Measurements from ENCODE around the gene RAB20.

The RAB20 gene

DNA sequence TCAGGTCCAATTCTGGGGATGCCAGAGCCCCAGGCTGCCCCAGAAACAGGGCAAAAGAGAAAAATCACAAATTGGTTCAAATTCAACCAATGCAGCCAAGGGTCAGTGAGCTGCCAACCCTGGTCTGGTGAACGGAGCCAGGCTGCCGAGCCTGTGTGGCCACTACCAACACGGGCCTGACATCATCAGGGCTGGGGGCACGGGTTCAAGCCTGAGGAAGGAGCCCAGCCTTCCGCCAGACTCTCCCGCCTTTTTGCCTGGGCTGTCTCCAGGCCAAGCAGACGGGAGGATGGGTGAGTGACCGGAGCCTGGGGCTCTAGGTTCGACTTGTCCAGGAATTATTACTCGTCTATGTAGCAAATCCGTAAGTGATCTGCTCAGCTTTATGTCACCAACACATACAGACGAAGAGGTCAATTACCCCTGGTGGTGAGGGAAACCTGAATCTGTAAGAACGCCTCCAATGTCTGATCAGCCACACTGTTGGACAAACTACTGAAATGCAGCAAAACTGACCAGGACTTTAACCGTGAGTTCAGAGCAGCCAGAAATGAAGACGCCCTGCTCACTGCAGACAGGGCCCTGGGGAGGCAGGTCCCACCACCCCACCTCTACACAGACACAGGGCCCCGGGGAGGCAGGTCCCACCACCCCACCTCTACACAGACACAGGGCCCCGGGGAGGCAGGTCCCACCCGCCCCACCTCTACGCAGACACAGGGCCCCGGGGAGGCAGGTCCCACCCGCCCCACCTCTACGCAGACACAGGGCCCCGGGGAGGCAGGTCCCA lies 31.8 kb downstream of the RAB20 start:
- DNase-seq (no peak), ATAC-seq (no peak)

DNA sequence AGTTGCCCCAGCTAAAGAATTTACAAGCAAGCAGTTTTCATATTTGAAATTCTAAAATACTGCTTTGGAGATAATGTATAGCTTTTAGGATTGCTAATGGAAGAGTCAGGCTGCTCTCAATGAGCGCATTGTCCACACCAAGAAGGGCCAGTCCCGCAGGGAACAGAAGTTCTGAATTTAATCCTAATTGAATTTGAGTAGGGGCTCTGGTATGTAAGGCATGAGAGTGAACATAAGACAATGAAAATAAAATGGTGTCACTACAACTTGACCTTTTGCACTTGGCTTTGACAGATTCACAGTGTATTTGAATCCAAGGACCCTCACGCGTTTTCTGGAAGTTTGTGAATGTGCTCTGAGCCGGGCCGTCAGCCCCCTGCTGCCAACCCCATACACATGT lies 32.6 kb downstream of the RAB20 start:
- DNase-seq (no peak), ATAC-seq (no peak)

DNA sequence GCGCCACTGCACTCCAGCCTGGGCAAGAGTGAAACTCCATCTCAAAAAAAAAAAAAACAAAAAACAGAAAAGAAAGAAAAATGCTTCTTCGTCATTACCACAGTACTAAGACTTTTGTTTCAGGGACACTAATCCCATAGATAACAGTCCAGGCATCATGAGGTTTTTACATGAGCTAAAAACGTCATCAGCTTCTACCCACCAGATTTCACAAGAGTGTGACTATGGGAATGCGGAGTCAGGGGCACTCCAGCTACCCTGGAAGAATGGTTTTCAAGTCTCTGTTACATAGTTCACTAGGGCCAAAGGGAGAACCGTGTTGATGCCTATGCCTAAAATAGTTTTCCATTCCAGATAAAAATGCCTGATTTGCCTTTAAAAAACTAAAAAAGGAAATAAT lies 33.2 kb downstream of the RAB20 start:
- no peak for ATAC-seq
- DNase-seq: no peak

DNA sequence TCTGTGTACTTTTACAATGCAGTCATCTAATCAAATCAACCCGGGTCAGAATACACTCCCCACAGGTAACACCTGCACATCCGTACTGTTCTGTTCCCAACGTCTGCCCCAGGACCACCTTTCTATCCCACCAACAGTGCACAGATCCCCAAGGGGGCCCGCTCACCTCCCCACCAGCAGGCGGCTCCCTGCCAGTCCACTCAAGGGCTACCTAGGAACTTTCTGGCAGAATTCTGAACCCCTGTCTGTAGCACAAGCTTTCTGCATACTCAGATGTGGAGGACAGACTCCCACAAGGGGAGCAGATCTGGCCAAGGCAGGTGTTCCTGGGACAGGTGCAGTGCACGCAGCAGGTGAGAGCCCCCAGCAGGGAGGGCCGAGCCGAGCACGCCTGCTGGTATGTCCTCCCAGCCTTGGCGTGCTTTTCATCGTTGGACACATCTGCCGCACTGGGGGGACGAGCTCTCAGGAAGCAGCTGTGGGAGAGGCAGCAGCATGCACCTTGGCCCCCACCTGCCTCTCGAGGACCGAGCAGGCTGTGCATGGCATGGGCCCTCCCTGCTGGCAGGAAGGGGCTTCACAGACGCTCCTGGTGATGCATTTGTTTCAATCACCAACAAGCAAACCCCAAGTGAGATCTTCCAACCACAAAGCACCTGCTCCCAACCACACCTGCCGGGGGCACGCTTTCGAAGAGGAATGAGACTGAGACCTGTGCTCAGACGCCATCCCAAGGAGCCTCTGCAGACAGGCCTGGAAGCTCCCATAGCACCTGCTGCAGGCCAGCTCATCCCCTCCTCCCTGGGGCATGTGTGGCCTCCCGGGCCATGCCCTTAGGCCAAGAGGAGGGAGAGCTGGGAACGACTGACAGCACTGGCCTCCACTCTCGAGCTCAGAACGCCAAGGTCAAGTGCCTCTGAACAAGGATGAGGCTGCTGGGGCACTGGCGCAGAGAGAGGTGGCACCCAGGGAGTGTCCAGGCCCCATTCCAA lies 35.9 kb downstream of the RAB20 start:
- peak; percentile 26 for DNase-seq
- peak; percentile 44 for ATAC-seq

DNA sequence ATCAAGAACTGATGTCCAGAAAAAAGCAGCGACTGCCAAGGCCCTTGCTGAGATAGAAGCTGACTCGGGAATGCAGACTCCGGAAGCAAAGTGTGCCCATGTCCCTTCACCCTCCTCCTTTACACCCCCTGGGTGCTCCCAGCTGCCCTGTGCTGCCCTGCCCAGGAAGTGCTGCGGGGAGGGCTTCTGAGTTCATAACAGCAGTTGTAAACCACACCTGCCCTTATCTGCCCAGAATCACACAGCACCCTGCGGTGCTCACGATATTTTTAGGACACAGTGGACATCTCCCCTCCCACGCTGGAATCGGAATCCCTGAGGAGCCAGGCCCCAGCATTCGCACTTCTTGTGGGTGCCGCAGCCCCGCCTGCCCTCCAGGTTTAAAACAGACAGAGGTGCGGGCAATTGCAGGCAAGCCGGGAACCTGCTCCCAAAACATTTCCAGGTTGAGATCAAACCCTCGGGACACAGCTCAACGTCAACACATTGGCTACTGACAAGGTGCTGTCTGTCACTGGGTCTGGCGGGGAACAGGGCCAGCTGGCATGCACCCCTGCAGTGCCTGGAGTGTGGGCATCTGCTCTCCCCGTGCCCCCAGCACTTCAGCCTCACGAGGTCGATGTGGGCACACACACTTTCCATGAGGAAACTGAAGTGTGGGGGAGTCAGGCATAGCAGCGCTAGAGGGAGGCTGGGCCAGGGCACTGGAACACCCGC lies 36.8 kb downstream of the RAB20 start:
- ATAC-seq (no peak), DNase-seq (peak; percentile 15)

DNA sequence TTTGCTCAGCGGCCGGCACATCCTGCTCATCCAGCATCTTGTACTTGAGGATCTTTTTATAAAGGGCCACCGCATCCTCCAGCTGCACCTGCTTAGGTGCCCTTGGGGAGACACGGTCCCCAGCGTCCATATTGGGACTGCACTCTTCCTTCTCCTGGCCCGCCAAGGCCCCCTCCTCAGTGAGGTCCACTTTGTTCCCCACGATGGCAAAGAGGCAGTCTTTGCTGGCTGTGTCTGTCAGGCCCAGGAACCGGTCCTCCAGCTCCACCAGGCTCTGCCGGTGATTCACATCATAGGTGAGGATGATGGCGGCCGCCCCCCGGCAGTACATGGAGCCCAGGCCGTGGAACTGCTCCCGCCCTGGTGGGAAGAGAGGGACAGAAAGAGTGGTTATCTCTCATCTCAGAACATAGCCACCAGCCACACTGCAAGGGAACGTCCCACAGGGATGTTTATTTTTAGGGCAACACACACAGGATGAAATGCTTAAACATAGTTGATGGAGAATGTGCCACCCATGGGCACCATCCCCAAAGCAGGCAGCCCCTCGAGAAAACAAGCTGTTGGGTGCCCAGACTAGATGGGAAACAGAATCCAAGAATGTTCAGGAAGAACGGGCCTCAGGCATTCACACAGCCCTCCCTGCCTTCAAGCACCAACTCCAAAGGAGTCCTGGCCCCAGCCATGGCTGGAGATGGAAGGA lies 37.5 kb downstream of the RAB20 start:
- no peak for ATAC-seq
- no peak for DNase-seq

DNA sequence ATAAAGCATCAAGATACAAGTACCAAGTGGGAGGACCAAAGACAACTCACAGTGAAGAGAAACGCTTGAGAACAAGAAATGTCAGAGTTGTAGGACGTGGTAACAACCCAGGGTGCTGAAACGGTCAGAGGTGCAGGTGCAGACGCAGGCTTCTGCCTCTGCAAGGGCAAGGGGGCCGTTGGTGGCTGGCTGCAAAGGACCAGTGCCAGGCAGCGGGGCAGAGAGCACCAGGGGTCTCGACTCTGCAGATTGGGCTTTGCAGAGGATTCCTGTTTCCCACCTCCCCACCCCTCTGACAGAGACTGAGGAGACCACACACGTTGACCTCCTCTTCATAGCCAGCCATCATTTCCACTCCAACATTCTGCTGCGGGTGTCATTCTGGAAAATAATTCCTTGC lies 38.3 kb downstream of the RAB20 start:
- ATAC-seq (no peak), DNase-seq (no peak)

DNA sequence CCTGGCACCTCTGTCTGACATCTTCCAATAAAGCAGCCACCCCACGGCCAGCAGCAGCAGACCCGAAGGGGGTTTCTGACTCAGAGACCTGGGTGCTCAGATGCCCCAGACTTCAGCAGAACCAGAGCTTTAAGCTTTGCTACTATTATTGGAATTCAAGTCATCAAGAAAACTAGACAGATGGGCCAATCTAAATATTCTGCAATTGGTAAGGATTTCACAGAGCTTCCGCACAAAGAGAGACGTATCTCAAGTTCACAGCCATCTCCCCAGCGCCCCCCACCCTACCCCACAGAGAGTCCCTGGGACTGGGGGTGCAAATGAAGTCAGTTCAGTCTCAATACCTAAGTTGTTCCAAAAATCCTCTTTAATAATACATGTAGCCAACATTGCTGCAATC lies 38.8 kb downstream of the RAB20 start:
- DNase-seq: no peak
- ATAC-seq: no peak

DNA sequence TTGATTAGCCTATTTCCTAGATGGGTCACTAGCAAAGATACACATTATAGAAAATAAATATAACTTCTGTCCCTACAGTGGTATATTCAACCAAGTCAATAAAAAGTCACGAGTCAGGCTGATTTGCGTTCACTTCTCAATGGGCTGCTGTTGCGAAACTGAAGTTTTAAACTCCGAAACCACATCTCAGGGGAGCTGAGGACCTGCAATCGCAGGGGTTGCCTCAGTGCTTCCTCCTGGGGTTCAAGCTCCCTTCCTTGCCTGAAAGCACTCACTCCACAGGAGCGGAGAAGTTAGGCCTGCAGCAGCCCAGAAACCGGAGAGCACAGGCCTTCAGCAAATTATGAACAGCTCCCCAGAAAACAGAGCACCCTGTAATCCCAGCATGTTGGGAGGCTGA lies 39.6 kb downstream of the RAB20 start:
- ATAC-seq: no peak
- DNase-seq: no peak

DNA sequence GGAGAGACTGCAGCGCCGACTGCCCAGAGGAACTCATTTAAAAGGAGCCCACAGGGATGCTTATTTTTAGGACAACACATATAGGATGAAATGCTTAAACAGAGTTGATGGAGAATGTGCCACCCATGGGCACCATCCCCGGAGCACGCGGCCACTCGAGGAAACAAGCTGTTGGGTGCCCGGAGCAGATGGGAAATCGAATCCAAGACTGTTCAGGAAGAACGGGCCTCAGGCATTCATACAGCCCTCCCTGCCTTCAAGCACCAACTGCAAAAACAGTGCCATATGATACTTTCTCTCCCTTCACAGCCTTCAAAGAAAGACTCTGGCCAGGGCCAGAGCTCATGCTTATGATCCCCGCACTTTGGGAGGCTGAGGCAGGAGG lies 40.2 kb downstream of the RAB20 start:
- no peak for ATAC-seq
- no peak for DNase-seq

DNA sequence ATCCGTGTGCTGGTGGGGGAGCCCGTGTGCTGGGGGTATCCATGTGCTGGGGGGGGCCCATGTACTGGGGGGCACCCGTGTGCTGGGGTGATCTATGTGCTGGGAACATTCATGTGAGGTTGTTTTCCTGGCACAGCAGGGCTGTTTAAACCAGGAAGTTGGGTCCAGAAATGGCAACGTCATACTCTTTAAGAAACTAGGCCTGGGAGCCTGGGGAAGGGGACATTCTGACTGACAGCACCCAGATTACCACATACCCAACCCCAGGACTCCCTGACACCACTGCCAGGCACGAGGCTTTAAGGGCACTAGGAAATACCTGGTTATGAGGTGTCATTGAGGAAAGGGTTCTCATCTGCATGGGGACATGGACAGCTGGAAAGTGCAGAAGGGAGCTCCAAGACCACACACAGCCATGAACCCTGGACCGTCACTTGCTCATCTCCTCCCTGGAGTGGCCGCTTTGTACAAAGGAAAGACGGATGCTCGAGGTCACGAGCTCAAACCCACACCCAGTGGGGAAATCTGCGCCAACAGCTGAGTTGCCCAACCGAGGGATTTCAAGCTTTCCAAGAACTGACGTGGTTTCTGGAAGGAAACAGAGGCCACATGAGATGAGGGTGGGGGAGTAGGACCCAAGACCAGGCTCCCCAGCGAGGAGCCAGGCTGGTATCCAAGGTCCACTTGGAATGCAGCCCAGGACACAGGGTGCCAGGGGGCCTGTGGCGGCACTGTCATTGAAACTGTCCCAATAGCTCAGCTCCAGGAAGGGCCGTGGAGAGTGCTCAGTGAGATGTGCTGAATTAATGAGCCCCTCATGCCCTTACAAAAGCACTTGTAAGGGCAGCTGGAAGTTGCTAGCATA lies 40.9 kb downstream of the RAB20 start:
- DNase-seq (no peak), ATAC-seq (no peak)

DNA sequence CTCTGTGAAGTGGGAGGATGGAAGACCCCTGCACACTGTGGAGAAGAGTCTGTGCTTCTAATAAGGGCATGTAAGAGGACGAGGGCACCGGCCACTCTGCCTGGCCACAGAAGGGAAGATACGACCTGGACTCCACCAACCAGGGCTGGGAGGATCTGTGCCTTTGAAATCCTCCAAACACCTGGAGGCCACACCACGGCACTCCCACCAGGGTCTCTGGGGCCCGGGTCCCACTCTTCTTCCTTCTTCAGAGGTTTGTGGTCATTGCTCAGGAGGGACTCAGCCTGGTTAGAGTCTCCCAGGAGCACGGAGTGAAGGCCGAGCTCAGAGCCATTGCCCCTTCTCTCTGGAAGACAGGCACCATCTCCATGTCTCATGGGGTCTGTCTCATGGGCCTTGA lies 42.0 kb downstream of the RAB20 start:
- no peak for ATAC-seq
- no peak for DNase-seq

DNA sequence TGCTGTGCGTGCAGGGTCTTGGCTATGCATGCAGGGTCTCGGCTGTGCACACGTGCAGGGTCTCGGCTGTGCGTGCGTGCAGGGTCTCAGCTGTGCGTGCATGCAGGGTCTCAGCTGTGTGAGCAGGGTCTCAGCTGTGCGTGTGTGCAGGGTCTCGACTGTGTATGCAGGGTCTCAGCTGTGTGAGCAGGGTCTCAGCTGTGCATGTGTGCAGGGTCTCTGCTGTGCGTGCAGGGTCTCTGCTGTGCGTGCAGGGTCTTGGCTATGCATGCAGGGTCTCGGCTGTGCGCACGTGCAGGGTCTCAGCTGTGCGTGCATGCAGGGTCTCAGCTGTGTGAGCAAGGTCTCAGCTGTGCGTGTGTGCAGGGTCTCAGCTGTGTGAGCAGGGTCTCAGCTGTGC lies 42.5 kb downstream of the RAB20 start:
- ATAC-seq (no peak), DNase-seq (no peak)

DNA sequence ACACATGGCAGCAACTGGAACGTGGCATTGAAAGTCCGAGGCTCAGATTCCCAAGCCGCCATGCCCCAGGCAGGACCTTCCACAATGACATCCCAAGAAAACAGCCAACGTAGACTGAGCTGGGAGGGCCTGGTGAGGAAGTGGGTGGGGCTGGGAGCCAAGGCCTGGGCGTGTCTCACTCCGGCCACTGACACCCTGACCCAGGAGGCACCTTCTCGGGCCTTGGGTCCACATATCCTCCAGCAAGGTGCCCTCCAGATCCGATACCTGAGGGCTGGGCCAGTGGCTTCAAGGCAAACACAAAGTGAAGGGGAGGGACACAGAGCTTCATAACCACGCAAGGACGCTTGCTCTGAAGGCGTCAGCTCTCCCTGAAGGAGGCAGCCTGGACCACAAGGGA lies 43.0 kb downstream of the RAB20 start:
- ATAC-seq: no peak
- no peak for DNase-seq

DNA sequence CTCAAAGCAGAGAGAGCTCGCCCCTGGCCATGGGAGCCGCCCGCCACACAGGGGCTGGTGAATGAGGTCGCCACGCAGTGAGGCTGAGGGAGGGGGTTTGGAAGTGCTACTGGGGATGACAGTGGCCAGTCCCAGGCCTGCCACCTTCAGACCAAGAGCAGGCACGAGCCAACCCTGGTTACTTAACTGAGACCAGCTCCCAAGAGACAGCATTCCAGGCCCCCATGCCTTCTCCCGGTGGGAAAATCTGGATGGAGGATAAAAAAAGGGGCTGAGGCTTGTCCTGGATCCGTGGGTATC lies 43.3 kb downstream of the RAB20 start:
- no peak for ATAC-seq
- no peak for DNase-seq

DNA sequence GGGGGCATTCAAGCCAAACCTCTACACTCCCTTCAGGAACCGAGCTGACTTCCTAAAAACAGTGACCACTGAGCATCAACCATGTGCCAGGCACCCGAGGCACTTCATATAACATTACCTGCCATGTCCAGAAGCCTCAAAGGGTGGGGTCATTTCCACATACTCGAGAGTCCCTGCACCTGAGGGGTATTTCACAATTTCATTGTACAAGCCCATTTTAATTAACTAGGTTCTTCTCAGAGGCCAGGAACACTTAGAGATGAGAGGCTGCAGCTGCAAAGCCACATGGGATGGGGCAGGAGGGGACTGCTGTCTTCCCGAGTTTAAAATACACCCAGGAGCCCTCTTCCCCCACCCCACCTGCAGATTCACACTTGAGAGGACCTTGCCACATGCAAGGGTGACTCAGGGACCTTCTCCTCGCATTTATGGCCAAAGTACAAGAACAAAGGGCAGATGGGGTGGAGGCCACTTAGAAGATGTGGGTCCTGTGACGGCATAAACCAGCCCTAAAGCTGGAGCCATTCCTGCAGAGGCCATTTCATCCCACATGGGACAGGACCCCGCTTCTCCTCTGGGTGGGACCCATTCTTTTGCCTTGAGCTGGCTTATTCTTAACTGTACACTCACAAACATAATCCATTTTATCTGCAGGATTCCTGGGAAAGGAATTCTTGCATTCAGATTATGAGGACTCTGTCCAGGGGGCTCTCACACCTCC lies 43.9 kb downstream of the RAB20 start:
- DNase-seq (no peak), ATAC-seq (no peak)

DNA sequence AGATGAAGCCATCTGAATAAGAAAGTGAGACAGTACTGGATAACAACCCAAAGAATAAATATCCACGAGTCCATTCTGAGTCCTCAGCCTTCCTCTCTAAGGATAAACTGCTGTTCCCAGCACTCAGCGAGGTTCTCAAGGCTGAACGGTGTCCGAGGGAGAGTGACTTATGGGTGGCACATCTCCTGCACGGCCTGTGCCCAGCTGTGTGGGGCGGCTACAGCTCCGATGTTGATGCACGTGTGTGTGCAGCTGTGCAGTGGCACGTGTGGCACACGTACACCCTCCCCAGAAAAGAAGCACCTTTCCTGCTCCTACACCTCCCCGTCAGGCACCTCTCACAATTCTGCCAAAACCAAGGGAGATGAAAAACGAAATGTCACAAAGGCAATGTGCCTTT lies 45.0 kb downstream of the RAB20 start:
- ATAC-seq: no peak
- DNase-seq: no peak

DNA sequence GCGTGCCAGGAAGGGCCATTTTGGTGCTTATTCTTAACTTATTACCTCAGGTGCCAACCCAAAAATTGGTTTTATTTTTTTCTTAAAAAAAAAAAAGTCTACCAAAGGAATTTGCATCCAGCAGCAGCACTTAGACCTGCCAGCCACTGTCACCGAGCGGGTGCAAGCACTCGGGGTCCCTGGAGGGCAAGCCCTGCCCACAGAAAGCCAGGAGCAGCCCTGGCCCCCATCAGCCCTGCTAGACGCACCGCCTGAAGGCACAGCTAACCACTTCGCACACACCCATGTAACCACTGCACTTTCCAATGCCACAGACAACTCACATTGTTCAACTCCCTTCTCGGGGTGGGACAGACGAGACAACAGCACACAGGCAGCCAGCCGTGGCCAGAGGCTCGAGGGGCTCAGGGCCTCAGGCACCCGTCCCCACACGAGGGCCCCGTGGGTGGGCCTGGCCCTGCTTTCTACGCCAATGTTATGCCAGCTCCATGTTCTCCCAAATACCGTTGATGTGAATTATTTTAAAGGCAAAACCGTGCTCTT lies 49.3 kb downstream of the RAB20 start:
- ATAC-seq (no peak), DNase-seq (no peak)

DNA sequence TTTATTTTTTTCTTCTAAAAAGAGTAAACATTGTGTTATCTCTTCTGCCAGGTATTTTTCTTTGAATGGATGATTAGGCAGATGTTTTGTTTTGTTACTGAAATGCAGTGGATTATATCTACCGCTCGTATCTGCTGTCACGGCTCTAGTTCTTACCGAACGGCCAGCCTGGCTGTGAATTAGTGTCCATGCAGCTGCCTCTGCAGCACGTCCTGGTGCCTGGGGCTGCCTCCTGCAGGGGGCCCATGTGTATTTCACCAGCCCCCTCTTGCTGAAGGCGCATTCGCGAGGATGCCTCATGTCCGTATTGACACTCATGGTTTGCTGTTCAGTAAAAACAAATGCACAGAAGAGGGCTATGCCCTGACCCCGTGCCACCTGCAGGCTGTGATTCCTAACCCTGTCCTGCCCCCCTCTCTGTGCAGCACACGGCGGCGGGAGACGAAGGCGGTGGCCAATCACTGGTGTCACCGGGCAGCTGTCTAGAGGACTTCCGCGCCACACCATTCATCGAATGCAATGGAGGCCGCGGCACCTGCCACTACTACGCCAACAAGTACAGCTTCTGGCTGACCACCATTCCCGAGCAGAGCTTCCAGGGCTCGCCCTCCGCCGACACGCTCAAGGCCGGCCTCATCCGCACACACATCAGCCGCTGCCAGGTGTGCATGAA lies 49.9 kb downstream of the RAB20 start:
- ATAC-seq (no peak), DNase-seq (no peak)

Data from stimulated activated naive CD8-positive, alpha-beta T cell treated with anti-CD3 and anti-CD28 coated beads, Interleukin-15, Interleukin-2, amounts not matched to agents 100 U/mL and 50 U/mL, for 24 hours (primary cell).